ENCODE results near the gene NCOA4.
"Not testable (repeated sequence)": the region's sequence is repeated elsewhere in the genome, so short reads cannot be mapped to it uniquely, and the experiment has no call there.

Gene NCOA4

DNA sequence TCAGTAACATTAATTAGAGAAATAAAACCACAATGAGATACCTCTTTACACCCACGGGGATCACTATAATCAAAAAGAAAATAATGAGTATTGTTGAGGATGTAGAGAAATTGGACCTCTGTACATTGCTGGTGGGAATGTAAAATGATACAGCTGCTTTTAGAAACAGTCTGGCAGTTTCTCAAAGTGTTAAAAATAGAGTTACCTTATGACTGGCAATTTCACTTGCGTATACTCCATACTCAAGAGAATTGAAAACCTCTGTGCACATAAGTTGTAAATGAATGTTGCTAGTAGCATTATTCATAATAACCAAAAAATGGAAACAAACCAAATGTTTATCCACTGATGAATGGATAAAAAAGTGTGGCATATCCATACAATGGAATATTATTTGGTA is 51.9 kb downstream of the NCOA4 start:
- not testable (repeated sequence) for DNase-seq

GRCh38 chr10:45974041-45974440 is 56.4 kb downstream of the NCOA4 start:
- DNase-seq = not testable (repeated sequence)

DNA sequence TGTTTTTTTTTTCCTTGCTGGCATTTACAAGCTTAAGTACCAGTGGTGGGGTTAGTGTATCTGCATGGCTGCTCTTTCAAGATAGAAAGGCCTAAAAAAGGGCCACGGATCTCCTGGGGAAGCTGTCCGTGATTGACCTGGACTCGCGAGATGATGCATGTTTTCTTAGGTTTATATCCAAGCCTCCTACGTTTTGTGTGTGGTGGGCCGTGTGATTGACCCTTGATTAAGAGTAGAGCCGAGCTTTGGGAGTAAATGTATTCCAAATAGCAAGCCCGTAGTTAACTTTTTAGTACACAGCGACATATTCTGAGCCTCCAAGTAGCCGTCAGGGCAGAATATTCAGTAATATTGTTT is 57.6 kb downstream of the NCOA4 start:
- DNase-seq = not testable (repeated sequence)

GRCh38 chr10:45972106-45972812 is 58.2 kb downstream of the NCOA4 start, which contains the start of gene TIMM23:
Gene TIMM23 (plus strand): TSS chr10:45972489. CDS start chr10:45972625, 136 bp downstream.
- peak; percentile 71 for DNase-seq

- DNase-seq = not testable (repeated sequence)
Observed at GRCh38 chr10:45971742-45972105, 58.7 kb downstream of the NCOA4 start.

GRCh38 chr10:45971019-45971418 is 59.4 kb downstream of the NCOA4 start:
- DNase-seq = not testable (repeated sequence)

DNA sequence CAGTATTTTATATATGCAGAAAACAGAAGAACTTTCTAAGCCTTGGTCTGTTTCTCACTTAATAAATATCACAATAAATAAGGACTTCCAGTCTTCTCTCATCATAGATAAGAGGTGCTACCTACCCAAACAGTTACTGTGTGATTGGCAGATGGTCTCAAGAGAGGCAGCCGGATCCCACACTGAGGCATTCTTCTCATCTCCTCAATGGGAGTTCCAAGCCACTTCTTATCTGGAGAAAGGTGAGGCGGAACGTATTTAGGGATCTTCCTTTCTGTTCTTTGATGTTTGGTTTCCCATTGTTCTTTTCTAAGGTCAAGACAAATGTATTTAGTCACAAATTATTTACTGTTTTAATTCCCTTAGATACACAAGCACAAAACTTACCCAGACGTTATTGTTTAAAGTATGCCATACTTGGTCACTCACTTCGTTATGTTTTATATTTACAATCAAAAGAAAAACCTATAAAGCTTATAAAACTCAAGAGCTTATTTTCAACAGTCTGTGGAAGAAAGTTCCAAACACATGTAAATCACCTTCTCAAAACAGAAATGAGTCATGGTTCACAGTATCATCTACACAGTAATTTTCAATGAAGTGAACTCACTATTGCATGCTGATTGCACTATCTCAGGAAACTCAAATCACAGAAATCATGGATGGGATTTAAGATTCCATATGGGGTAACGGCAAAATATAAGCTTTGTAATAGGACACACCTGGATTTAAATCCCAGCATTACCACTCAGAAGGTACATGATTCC is 67.6 kb downstream of the NCOA4 start:
- not testable (repeated sequence) for DNase-seq

DNA sequence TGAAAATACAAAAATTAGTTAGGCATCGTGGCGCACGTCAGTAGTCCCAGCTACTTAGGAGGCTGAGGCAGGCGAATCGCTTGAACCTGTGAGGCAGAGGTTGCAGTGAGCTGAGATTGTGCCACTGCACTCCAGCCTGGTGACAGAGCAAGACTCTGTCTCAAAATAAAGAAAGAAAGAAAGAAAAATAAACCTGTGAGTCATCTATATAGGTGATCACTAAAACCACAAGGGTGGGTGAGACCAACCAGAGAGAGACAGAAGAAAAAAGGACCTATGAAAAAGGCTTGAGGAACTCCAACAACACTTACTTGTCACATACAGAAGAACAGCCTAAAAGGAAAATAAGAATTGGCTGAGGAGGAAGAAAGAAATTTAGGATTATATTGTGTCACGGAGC is 72.5 kb downstream of the NCOA4 start:
- not testable (repeated sequence) for DNase-seq

- not testable (repeated sequence) for DNase-seq
Observed at GRCh38 chr10:45956634-45957033, 73.8 kb downstream of the NCOA4 start.
